ENCODE measurements around the gene AHR.
"Not testable (repeated sequence)": the region's sequence is repeated elsewhere in the genome, so short reads cannot be mapped to it uniquely, and the experiment has no call there.

Gene AHR

DNA sequence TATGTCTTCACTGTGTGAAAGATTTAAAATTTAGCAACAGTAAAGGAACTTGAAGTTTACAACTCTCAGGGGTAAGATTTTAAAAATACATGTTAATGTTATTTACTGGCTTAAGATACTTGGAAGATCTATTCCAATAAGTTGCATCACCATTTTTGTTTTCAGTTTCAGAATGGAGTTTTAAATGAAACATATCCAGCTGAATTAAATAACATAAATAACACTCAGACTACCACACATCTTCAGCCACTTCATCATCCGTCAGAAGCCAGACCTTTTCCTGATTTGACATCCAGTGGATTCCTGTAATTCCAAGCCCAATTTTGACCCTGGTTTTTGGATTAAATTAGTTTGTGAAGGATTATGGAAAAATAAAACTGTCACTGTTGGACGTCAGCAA, 44.3 kb downstream of the AHR start:
- DNase-seq = no peak

DNA sequence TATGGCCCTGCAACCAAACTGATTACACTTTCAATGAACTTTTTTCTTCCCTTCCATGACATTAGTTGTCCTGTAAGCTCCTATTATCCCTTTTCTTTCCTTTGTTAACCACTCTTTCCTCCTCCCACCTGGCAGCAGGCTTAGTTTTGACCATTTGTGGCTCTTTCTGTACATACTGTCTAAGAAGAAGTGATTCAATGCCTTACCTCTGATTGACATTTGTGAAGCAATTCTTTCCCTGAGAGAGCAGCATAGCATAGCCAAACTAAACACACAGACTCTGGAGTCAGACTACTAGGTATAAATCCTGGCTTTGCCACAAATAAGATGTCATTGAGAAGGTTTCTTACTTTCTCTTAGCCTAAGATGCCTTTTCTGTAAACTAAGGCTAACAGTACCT, 48.9 kb downstream of the AHR start:
- no peak for DNase-seq

DNA sequence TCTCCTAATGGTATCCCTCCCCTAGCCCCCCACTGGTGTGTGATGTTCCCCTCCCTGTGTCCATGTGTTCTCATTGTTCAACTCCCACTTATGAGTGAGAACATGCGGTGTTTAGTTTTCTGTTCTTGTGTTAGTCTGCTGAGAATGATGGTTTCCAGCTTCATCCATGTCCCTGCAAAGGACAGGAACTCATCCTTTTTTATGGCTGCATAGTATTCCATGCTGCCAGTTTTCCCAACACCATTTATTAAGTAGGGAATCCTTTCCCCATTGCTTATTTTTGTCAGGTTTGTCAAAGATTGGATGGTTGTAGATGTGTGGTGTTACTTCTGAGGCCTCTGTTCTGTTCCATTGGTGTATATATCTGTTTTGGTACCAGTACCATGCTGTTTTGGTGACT, 50.5 kb downstream of the AHR start:
- DNase-seq = not testable (repeated sequence)

DNA sequence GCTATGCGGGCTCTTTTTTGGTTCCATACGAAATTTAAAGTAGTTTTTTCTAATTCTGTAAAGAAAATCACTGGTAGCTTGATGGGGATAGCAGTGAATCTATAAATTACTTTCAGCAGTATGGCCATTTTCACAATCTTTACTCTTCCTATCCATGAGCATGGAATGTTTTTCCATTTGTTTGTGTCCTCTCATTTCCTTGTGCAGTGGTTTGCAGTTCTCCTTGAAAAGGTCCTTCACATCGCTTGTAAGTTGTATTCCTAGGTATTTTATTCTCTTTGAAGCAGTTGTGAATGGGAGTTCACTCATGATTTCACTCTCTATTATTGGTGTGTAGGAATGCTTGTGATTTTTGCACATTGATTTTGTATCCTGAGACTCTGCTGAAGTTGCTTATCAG, 51.9 kb downstream of the AHR start:
- not testable (repeated sequence) for DNase-seq

DNA sequence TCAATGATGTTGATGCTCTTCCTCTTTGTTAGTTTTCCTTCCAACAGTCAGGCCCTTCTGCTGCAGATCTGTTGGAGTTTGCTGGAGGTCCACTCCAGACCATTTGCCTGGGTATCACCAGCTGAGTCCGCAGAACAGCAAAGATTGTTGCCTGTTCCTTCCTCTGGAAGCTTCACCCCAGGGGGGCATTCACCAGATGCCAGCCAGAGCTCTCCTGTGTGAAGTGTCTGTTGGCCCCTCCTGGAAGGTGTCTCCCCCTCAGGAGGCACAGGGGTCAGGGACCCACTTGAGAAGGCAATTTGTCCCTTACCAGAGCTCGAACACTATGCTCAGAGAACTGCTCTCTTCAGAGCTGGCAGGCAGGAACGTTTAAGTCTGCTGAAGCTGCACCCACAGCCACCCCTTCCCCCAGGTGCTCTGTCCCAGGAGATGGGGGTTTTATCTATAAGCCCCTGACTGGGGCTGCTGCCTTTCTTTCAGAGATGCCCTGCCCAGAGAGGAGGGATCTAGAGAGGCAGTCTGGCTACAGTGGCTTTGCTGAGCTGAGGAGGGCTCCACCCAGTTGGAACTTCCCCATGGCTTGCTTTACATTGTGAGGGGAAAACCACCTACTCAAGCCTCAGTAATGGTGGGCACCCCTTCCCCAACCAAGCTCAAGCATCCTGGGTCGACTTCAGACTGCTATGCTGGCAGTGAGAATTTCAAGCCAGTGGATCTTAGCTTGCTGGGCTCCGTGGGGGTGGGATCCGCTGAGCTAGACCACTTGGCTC, 55.4 kb downstream of the AHR start:
- DNase-seq = not testable (repeated sequence)

DNA sequence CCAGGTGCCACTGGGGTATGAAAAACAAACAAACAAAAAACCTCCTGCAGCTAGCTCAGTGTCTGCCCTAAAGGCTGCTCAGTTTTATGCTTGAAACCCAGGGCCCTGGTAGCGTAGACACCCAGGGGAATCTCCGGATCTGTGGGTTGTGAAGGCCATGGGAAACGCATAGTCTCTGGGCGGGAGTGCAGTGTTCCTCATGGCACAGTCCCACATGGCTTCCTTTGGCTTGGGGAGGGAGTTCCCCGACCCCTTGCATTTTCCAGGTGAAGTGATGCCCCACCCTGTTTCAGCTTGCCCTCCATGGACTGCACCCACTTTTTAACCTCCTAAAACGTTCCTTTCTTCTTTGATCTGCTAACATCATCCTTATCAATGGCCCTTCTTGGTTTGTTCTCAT, 56.0 kb downstream of the AHR start:
- no peak for DNase-seq

DNA sequence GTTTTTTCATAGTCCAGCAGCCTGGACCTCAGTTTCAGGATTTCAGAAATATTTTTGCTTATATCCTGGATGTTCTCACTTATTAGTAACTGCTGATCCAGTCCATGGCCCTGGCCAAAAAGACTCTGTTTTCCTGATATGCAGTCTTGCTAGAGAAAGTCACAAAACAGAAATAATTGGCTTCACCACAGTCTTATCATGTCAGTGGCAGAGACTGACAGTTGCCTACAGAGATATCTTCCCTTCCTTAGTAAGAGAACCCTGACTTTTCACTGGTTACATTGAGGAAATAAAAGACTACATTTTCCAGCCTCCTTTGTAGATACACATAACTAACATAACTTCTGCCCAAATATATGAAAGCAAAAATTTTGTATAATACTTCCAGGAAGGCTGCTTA, 56.6 kb downstream of the AHR start:
- no peak for DNase-seq

DNA sequence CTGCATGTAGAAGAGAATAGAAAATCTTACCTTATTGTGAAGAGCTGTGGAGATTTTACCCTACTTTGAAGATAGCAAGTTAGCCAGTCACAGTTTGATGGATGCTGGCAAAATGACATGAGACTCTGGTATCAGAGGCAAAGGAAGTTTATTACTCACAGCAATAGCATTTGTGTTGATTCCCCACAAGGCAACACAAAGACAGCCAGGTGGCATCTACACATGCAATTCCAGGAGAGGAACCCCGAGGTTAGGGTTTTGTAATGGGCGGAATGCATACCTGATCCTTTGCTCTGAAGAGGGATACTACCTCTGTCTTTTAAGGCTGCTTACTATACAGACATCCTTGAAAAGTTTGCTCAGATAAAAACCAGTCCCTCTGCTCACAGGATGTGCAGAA, 59.5 kb downstream of the AHR start:
- no peak for DNase-seq

DNA sequence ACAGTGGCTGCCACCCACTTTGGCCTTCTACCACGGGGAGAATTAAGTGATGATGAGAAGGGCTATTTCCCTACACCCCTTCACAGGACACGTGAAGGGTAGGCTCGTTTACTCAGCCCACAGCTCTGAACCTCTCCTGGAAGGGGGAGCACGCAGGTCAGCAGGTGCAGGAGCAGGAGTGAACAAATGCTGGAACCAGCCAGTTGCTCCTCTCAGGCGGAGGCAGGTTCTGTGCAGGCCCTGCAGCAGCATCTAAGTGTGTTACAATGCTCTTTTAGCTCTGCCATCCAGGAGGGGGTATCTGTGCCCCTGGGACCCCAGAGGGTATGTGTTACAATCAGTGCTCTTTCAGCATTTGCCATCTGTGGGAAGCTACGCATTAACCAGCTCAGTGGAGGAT, 61.2 kb downstream of the AHR start:
- DNase-seq = no peak

DNA sequence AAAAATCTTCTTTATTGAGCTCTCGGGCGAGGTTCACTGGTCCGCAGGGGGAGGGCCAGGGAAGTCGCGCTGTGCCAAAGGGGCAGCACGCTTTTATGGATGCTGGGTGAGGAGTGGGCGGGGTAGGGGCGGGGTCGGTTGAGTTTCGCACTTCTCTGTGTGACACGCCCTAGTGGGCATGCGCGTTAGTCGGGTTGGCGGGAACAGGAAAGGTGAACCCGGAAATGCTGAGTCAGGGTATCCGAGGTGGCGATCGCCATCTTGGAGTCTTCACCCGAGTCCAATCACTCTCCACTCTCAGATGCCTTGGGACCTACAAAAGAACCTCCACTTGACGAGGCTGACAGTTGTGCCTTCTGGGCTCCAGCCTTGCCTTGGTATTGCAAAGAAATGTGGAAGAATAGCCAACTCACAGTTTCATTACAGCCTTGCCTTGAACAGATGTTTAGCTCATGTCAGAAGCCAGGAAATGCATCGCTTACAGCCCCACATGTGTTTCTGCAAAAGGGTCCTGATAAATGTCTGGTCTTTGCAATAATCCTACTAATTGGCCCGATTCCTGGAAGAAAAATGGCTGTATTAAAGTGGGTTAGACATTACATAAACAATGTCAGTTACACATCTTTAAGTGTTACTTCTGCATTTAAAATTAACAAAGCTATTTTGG, 64.1 kb downstream of the AHR start:
- DNase-seq = no peak

DNA sequence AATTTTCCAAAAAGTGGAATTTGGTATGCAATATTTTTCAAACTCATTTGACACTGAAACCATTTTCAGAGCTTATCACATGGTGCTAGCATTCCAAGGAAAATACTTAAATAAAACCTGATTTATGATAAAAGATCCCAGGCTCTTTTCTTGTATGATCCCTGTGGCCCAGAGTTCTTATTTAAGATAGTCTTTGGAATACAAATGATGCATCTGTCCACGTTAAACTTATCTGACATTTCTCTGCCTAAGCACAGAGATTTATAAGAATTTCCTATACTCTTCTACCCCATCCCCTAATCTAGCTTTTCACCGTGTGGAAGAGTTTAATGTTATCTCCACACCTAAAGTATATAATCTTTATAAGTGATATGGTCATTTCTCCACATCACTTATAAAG, 66.2 kb downstream of the AHR start:
- no peak for DNase-seq

DNA sequence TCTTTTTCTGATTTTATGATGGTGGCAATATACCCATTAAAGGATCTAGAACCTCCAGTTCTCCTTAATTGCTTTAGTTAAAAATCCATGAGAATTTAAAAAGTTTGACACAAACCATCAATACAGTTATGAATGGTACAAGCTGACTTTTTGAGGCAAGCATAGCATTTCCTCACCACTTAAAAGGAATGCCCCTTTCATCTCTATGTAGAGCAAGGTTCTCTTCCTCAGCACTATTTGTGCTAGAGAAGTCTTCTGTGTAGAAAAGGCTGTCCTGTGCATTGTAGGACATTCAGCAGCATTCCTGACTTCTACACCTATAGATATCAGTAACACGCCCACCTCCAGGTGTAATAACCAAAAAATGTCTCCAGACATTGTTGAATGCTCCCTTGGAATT, 67.3 kb downstream of the AHR start:
- no peak for DNase-seq

DNA sequence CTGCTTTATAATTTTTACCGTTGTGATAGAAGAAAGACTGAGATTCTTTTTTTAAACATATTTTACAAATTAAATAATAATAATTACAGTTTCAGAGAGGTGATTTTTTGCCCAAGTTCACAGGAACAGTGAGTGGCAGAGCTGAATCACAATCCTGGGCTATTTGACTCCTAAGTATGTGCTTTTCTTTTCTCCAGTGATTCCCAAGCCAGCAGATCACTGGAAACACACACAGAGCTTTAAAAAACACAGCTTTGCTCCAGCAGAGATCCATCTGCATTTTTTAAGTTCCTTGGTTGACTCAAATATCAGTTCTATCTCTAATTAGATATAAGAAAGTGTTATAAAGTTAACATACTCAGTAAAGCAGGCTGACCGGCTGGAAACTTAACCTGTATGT, 69.0 kb downstream of the AHR start:
- DNase-seq = no peak

DNA sequence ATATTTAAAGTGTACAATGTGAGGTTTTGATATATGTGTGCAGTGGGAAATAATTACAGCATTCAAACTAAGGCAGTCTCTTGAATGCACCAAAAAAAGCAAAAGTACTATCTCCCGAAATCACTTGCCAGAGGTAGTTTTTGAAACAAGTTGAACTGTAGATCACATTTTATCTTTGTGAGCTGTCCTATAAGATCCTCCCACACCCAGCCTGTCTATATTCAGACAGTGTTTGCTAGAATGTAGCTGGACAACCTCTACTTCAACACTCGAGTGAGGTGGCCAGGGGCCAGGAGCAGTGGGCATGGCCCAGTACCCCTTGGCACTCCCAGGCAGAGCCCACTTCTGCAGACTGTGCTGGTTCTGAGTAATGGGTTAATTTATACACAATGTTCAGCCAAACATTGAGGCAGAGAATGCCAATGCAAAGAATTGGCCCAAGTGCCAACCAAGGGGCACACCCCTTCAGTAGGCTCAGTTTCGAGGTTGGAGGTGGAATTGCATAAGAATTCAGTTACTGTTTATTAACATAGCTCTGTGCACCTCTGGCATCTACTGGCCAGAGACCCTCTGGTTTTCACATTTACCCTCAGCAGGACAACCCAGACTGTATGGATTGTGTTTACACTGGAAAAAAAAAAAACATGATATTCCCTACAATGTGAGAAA, 70.5 kb downstream of the AHR start:
- no peak for DNase-seq

DNA sequence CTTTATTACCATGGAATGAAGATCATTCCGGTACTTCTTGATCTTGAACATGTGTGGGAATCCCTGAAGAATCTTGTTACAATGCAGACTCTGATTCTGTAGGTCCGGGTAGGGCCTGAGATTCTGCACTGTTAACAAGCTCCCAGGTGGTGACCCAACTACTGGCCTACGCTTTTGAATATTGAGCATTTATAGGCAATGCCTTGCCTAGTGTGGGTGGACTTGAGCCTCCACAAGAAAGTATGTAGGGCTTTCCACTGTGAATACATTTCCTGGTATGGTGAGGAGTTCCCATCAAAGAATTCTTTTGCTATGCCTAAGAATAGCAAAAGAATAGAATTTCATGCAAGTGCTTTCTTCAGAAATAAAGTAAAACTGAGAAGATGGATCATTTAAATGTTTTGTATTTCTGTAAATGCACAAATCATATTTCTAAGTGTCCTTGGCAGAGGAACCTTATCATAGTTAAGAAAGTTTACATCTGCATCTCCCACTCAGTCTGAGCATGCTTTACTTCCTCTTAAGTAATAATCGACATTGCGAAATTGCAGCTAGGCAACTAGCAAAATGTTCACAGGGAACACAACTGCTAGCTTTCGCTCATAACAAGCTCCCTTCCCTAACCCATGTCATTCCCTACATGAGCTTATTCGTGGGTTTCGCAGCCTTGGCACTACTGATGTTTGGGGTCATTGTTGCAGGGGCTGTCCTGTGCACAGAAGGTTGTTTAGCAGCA, 71.4 kb downstream of the AHR start:
- DNase-seq = no peak

DNA sequence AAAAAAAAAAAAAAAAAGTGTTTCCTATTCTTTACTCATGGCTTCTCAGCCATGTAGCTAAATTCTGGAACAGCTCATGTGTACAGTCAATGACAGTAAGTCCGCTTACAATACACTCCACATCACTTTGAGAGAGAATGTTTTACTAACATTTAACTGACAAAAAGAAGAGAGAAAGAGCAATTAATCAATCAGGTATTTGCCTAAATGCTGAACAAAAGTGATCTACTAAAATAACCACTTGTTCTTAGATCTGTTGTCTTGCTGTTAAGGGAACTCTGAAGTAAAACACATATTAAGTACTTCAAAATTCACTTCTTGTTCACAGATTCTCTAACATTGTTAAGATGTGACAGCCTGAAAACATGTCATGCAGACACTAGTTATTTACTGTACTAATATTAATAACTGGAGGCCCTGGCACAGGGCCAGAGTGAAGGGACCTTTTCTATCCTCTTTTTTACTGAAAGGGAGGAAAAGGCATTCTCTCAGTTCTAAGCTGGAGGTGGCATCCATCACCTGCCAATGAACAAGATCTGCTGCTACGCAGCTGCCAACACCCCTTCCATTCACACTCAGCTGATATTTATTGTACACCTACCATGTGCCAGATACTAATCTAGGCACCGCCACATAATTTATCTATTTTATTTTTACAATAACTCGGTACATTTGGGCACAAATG, 72.6 kb downstream of the AHR start:
- no peak for DNase-seq

DNA sequence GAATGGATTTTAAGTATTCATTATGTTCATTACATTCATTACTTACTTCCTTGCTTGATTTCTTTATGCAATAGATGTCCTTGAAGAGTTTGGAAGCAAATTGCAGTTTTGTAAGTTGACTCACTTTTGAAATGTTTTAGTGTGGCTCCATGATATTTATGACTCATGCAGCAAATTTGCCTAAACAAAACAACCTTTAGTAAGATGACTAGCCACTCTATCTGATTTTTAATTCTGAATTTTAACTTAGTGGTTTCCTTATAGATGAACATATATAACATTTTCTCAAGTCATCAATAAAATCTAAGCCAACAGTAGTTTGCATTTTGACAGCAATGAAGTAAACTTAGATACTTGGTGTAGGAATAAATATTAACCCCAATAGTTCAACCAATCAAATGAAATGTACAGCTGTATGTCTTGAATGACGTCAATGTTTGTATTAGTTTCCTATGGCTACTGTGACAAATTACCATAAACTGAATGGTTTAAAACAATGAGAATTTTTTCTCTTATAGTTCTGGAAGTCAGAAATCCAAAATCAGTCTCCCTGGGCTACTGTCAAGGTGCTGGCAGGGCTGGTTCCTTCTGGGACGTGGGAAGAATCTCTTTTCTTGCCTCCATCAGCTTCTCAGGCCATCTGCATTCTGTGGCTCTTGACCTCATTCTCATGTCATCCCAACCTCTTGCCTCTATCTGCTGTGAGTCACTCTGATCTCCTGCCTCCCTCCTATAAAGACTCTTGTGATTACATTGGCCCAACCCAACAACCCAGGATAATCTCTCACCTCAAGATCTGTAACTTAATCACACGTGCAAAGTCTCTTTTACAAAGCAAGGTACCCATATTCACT, 73.4 kb downstream of the AHR start:
- DNase-seq = no peak

DNA sequence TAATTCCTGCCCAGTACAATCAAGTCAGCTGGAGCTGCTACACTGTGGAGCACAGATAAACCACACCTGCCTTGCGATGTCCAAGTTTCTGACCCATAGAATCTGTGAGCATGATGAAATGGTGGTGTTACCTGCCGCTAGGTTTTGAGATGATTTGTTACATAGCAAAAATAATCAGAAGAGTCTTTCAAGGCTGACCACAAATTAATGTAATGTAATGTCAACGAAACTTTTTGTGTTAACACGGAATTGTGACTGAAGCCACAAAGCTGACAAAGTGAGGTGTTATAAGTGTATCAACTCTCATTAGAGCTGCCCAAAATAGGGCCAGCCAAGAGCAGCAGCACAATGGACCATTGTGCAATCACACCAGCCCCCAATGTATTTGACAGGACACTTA, 75.7 kb downstream of the AHR start:
- DNase-seq = no peak

DNA sequence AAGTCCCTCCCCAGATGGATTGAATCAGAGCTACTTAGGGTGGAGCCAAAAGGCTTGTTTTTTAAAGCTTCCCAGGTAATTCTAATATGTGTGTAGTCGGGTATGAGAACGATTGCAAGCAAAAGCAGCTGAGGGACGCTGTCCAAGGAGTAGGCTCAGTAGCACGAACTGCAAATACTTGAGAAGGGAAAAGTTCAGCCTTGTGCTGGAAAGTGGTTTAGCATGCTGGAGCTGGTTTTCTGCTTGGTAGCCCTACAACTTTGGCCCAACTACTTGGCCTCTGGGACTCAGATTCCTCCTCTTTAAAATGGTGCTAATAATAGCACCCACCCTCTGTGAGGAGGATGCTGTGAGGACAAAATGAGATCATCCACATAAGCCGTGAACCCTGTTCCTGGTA, 76.2 kb downstream of the AHR start:
- no peak for DNase-seq

DNA sequence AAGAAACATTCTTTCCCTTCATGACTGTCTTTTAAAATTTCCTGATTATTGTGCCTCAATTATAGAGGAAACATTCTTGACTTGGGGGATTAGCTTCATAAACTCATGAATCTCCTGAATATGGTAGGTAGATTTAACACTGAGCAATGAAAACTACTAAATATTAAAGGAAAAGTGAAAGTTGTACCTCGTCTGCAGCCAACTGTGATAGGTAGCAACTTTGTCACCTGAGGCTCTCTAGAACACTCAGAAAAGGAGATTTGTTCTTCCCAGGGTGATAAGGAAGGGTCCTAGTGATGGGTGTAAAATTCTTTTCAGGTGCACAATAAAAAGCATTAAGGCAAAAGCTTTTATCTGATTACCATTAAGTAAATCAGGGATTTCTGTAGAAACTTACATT, 78.1 kb downstream of the AHR start:
- no peak for DNase-seq

DNA sequence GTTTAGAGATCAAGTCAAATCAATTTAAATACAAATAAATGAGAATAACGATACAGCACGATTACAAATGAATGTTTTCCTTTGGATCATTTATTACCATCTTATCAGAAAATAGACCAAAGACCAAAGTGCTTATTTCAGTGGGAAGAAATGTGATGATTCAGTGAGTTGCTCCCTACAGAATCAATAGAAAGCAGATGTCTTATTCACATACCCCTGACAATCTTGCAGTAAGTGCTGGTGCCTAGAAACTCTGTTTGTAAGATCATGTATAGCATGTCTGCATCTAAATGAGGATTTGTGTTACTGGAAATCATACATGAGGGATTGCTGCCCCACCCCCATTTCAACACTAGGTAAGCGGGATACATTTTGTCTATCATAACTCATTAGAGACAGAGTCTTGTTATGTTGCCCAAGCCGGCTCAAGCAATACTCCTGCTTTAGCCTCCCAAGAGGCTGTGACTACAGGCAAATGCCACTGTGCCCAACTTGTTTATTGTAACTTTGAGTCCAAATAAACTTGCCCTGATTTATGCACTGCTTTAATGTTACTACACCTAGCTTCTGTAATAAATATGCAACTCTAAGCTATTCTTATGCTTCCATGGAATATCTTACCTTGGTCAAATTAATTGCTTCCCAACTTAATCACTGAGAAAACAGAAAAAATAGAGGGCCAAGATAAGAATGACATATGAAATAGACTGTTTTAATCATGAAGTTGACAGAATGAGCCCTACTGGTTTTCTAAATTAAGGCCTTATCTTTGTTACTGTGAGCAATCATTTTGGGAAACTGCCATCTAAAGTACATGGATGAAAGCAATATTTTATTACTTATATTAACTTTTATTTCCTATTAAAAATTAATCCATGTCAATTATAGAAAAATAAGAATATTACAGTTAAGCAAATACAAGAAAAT, 82.5 kb downstream of the AHR start:
- DNase-seq = no peak
